Testis (tissue), 3 donors: ENCODE measurements around the gene SCG5. TPM values are rescaled to one million over a fixed set of nuclear protein-coding genes. Genes with fewer than 3 reads are reported as not detected.

Source experiments
- DNase-seq: peaks from one replicate; pipeline ENCODE4 v3.0.0-alpha.2; 2019
- H3K27ac ChIP-seq, 2 donors: fragments of 200-600 bp; sonication (generic); one replicate each; pipeline ENCODE4 v1.5.1; 2019
- H3K27me3 ChIP-seq: fragments of 200-600 bp; sonication (generic); one replicate; pipeline ENCODE4 v1.5.1; 2019
- H3K36me3 ChIP-seq: fragments of 200-600 bp; sonication (generic); one replicate; pipeline ENCODE4 v1.5.1; 2017; ENCODE audit warnings: low read depth; ENCODE audit errors: missing control alignments
- H3K4me1 ChIP-seq: fragments of 200-600 bp; sonication (generic); one replicate; pipeline ENCODE4 v1.5.1; 2019
- H3K4me3 ChIP-seq, 2 donors: fragments of 200-600 bp; sonication (generic); one replicate each; pipeline ENCODE4 v1.5.1; 2017 to 2019
- H3K9me3 ChIP-seq: fragments of 200-600 bp; sonication (generic); one replicate; pipeline ENCODE4 v1.5.1; 2017
- POLR2A ChIP-seq: fragments of 450-650 bp; IDR thresholded peaks from one replicate; pipeline ENCODE4 v1.6.1; 2017; ENCODE audit warnings: antibody characterized with exemption, mild to moderate bottlenecking, moderate library complexity
- WGBS, 2 donors: methylation state at CpG; one replicate each; pipeline ENCODE4 v1.1.5; 2018; 5-methylcytosine and 5-hydroxymethylcytosine counted together
- intact Hi-C: fragments of 100-400 bp; cut with DNase I; formaldehyde crosslinking; loops from one replicate; pipeline ENCODE4 v1.15.1; 2023; ENCODE audit warnings: low total_unique reads
- polyA plus RNA-seq: library from polyadenylated mRNA; stranded (reverse); fragments of 350-450 nt; fragmentation: Illumina TruSeq; extraction: RNeasy Lipid Tissue Mini Kit (QIAGEN cat#74804); gene quantifications from one replicate; pipeline ENCODE4 v1.2.3, GENCODE V29; 2014; ENCODE audit warnings: low read depth, low replicate concordance; ENCODE audit not compliant: insufficient read depth
- total RNA-seq, 2 donors: library from RNA; depleted of rRNA; stranded (reverse); fragments of >200 nt; gene quantifications; one replicate each; pipeline ENCODE4 v1.2.3, GENCODE V29; 2016
- TF ChIP-seq, protein P1 (sequence below), 3 experiments: fragments of 450-650 bp in 2 of 3; fragments of 200-600 bp in 1 of 3; sonication (generic) in 1 of 3; IDR thresholded peaks; one replicate each; pipeline ENCODE4 v1.5.1; 2016 to 2019; ENCODE audit warnings: antibody characterized with exemption in 3 of 3, mild to moderate bottlenecking in 2 of 3, moderate library complexity in 1 of 3

SCG5 gene
- total and polyA plus RNA-seq, 3 donors from 2014 or later: 10.6 to 38.3 (median 10.9) TPM

DNA sequence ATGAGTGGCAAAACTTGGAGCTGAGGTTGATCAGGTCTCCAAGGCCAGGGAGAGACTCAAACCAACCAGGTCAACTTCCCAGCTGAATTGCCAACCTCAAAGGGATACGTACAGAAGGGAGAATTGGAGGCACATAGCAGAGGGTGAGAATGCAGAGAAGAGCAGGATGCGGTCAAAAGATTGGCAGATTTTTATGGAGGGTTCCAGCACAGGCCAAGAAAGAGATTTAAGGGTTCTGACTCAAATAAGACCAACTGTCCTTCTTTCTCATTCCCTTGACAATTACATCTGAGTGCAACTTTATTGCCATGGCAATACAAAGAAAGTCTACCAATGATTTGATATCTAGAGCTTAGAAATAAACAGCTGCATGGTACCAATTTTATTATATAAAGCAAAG is 33.2 kb downstream of the SCG5 start:
- DNase-seq: no peak
- H3K27ac ChIP-seq: no peak overlapping the region
- no peaks in the 10 kb centered on the region for H3K27me3 ChIP-seq
- 85 to 96% methylated on average over 2 of the region's 2 CpGs for WGBS, 2 donors
- no peak overlapping the region for H3K4me3 ChIP-seq
- no peaks in the 10 kb centered on the region for H3K4me1 ChIP-seq
- H3K9me3 ChIP-seq: no peaks in the 10 kb centered on the region
- intact Hi-C loops: no loop called here
- TF ChIP-seq, protein P1, sequence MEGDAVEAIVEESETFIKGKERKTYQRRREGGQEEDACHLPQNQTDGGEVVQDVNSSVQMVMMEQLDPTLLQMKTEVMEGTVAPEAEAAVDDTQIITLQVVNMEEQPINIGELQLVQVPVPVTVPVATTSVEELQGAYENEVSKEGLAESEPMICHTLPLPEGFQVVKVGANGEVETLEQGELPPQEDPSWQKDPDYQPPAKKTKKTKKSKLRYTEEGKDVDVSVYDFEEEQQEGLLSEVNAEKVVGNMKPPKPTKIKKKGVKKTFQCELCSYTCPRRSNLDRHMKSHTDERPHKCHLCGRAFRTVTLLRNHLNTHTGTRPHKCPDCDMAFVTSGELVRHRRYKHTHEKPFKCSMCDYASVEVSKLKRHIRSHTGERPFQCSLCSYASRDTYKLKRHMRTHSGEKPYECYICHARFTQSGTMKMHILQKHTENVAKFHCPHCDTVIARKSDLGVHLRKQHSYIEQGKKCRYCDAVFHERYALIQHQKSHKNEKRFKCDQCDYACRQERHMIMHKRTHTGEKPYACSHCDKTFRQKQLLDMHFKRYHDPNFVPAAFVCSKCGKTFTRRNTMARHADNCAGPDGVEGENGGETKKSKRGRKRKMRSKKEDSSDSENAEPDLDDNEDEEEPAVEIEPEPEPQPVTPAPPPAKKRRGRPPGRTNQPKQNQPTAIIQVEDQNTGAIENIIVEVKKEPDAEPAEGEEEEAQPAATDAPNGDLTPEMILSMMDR (IDR thresholded peaks at IDR 0.05): no peak
- TF ChIP-seq POLR2A: no peak
- no peaks in the 10 kb centered on the region for H3K36me3 ChIP-seq

DNA sequence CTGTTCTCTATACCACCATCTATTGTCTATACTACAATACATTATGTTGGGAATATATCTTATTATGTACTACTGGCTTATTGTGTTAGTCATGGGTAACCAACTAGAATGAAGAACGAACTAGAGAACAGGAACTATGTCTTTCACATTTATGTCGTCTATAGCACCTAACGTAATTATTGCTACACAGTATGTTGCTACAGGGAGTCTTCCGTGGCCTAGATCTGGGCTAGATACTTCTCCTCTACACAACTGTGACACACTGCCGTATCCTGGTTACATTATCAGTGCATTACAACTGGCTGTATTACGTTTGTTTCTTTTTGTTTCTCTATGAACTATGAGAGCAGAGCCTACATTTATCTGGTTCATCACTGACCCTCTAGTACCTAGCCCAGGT is 34.0 kb downstream of the SCG5 start:
- no peaks in the 10 kb centered on the region for H3K4me1 ChIP-seq
- TF ChIP-seq, protein P1 (IDR thresholded peaks at IDR 0.05): no peak
- no peak for TF ChIP-seq POLR2A
- H3K9me3 ChIP-seq: no peaks in the 10 kb centered on the region
- 41 to 49% methylated on average over 6 of the region's 6 CpGs for WGBS, 2 donors
- no peak for DNase-seq
- H3K36me3 ChIP-seq: no peaks in the 10 kb centered on the region
- no peak overlapping the region for H3K4me3 ChIP-seq
- H3K27ac ChIP-seq: no peak overlapping the region
- H3K27me3 ChIP-seq: no peaks in the 10 kb centered on the region
- intact Hi-C loops: no loop called here

DNA sequence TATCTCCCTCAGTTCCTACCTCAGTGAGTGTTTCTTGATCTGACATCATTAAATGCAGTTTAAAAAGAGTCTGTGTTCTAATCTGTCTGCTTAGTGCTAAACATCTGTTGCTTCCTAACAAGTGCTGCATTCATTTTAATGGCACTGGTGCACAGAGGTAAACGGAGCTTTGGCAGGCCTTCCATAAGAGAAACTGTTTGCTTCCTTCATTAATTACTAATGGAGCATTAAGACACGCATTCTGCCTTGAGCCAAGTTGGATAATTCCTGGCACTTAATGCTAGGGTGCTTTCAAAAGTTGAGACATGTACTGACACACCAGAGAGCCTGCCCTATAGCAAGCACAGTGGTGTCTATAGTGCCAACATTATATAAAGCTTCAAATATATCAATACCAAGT is 34.7 kb downstream of the SCG5 start:
- Histone ChIP-seq H3K27ac (no peak overlapping the region), H3K4me1 (no peaks in the 10 kb centered on the region), H3K4me3 (no peak overlapping the region), H3K36me3 (no peaks in the 10 kb centered on the region), H3K9me3 (no peaks in the 10 kb centered on the region), H3K27me3 (no peaks in the 10 kb centered on the region)
- intact Hi-C loops: no loop called here
- WGBS, 2 donors: 68 to 84% methylated on average over 2 of the region's 2 CpGs
- TF ChIP-seq POLR2A: no peak
- TF ChIP-seq, protein P1 (IDR thresholded peaks at IDR 0.05): no peak
- DNase-seq: no peak

DNA sequence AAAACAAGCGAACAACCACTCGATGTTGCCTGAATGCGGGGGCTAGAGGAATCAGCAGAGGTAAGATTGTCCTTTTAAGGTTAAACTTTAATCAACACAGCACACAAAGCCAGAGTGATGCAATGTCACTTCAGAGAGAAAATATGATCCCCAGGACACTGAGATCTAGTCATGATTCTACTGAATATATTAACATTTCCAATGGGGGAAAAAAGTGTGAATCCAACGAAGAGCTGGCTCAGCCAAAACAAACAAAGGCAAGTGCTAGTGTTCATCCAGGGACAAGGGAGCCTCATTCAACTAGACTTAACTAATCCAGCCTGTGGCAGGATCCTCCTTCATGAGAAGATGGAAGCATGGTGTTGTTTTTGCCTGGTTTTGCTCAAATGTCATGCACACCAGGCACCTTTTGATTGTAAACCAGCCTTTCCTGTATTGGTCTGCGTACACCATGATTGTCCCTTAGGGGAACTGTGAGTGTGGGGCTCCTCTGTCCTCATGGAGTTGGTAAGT is 35.8 kb downstream of the SCG5 start:
- 83 to 86% methylated on average over 5 of the region's 5 CpGs for WGBS, 2 donors
- intact Hi-C loops: no loop called here

DNA sequence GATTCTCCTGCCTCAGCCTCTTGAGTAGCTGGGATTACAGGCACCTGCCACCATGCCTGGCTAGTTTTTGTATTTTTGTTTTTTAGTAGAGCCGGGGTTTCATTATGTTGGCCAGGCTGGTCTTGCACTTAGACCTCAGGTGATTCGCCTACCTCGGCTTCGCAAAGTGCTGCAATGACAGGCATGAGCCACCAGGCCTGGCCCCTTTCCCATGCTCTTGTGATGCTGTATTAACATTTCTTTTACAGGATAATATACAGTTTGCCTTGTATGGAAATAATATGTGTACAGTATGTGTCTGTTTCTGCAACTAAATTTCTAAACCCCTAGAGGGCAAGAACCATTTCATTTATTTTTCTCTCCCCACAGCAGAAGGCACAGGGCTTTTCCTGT is 37.8 kb downstream of the SCG5 start:
- no peak for DNase-seq
- intact Hi-C loops: no loop called here
- no peak for TF ChIP-seq POLR2A
- TF ChIP-seq, protein P1 (IDR thresholded peaks at IDR 0.05): no peak
- H3K27ac ChIP-seq: no peak overlapping the region
- H3K36me3 ChIP-seq: no peaks in the 10 kb centered on the region
- H3K27me3 ChIP-seq: no peaks in the 10 kb centered on the region
- no peaks in the 10 kb centered on the region for H3K9me3 ChIP-seq
- no peaks in the 10 kb centered on the region for H3K4me1 ChIP-seq
- 94 to 97% methylated on average over 4 of the region's 4 CpGs for WGBS, 2 donors
- no peak overlapping the region for H3K4me3 ChIP-seq

More for the DNA sequence above, 35.8 kb downstream of the SCG5 start:
- TF ChIP-seq, protein P1 (IDR thresholded peaks at IDR 0.05): no peak
- no peak for TF ChIP-seq POLR2A
- no peak for DNase-seq
- H3K4me1 ChIP-seq: no peaks in the 10 kb centered on the region
- no peaks in the 10 kb centered on the region for H3K27me3 ChIP-seq
- H3K27ac ChIP-seq: no peak overlapping the region
- no peak overlapping the region for H3K4me3 ChIP-seq
- no peaks in the 10 kb centered on the region for H3K9me3 ChIP-seq
- no peaks in the 10 kb centered on the region for H3K36me3 ChIP-seq
